HepG2 (cell line): ENCODE measurements around the gene GEMIN2. TPM values are rescaled to one million over a fixed set of nuclear protein-coding genes. Genes with fewer than 3 reads are reported as not detected.

Experiments
- FIP1L1 ChIP-seq: fragments of 200-400 bp; formaldehyde crosslinking; IDR thresholded peaks from 2 replicates; pipeline ENCODE4 v1.6.1; 2018; ENCODE audit warnings: low read depth, mild to moderate bottlenecking, low read length, moderate library complexity, borderline replicate concordance; ENCODE audit not compliant: insufficient read depth
- ZNF318 ChIP-seq: sonication (generic); formaldehyde crosslinking; IDR thresholded peaks from 2 replicates; pipeline ENCODE4 v1.4.0; 2020; ENCODE audit warnings: mild to moderate bottlenecking, missing genetic modification reagents
- ZNF510 ChIP-seq: sonication (generic); formaldehyde crosslinking; IDR thresholded peaks from 2 replicates; pipeline ENCODE4 v1.4.0; 2020; ENCODE audit warnings: low read depth, mild to moderate bottlenecking, missing genetic modification reagents
- ZNF713 ChIP-seq: sonication (generic); formaldehyde crosslinking; IDR thresholded peaks from 2 replicates; pipeline ENCODE4 v1.4.0; 2020; ENCODE audit warnings: mild to moderate bottlenecking, missing genetic modification reagents
- polyA plus RNA-seq, 8 experiments: library from polyadenylated mRNA; depleted of rRNA in 3 of 8; stranded (reverse) in 7 of 8; unstranded in 1 of 8; fragments of >200 nt; fragmentation: Illumina TruSeq in 4 of 8; extraction: Trizol in 4 of 8; gene quantifications; 2 replicates each; pipeline versions ENCODE4 v1.2.1 to v1.2.3, GENCODE V29; 2011 to 2016; ENCODE audit warnings: low read depth in 4 of 8, missing spikeins in 1 of 8, mixed read lengths in 1 of 8; ENCODE audit not compliant: insufficient read depth in 1 of 8
- total RNA-seq, 5 experiments: library from RNA; depleted of rRNA; stranded (reverse); fragments of >200 nt; fragmentation: Illumina TruSeq; extraction: Trizol; gene quantifications; 2 replicates each; pipeline ENCODE4 v1.2.3, GENCODE V29; 2016; ENCODE audit warnings: low read depth in 1 of 5
- TF ChIP-seq, protein P1 (sequence below): sonication (generic); formaldehyde crosslinking; IDR thresholded peaks from 2 replicates; pipeline ENCODE4 v1.5.0; 2020; ENCODE audit warnings: mild to moderate bottlenecking, missing genetic modification reagents, borderline replicate concordance
- TF ChIP-seq, protein P2 (sequence below), 2 experiments: sonication (generic) in 1 of 2; formaldehyde crosslinking in 1 of 2; IDR thresholded peaks; 2 replicates each; pipeline versions ENCODE4 v1.5.1 to v1.6.1; 2011 to 2020; ENCODE audit warnings: borderline replicate concordance in 1 of 2, low read depth in 1 of 2, low read length in 1 of 2, mild to moderate bottlenecking in 1 of 2, missing genetic modification reagents in 1 of 2, moderate library complexity in 1 of 2

GEMIN2 gene
- total and polyA plus RNA-seq, 2 of the 13 experiments (the other 11 are each of a cell fraction or from before 2014, with no cell fraction given) = 54.8 to 110 TPM

GRCh38 chr14:39145266-39145966 is 31.3 kb downstream of the GEMIN2 start (continued):
- TF ChIP-seq, protein P1, sequence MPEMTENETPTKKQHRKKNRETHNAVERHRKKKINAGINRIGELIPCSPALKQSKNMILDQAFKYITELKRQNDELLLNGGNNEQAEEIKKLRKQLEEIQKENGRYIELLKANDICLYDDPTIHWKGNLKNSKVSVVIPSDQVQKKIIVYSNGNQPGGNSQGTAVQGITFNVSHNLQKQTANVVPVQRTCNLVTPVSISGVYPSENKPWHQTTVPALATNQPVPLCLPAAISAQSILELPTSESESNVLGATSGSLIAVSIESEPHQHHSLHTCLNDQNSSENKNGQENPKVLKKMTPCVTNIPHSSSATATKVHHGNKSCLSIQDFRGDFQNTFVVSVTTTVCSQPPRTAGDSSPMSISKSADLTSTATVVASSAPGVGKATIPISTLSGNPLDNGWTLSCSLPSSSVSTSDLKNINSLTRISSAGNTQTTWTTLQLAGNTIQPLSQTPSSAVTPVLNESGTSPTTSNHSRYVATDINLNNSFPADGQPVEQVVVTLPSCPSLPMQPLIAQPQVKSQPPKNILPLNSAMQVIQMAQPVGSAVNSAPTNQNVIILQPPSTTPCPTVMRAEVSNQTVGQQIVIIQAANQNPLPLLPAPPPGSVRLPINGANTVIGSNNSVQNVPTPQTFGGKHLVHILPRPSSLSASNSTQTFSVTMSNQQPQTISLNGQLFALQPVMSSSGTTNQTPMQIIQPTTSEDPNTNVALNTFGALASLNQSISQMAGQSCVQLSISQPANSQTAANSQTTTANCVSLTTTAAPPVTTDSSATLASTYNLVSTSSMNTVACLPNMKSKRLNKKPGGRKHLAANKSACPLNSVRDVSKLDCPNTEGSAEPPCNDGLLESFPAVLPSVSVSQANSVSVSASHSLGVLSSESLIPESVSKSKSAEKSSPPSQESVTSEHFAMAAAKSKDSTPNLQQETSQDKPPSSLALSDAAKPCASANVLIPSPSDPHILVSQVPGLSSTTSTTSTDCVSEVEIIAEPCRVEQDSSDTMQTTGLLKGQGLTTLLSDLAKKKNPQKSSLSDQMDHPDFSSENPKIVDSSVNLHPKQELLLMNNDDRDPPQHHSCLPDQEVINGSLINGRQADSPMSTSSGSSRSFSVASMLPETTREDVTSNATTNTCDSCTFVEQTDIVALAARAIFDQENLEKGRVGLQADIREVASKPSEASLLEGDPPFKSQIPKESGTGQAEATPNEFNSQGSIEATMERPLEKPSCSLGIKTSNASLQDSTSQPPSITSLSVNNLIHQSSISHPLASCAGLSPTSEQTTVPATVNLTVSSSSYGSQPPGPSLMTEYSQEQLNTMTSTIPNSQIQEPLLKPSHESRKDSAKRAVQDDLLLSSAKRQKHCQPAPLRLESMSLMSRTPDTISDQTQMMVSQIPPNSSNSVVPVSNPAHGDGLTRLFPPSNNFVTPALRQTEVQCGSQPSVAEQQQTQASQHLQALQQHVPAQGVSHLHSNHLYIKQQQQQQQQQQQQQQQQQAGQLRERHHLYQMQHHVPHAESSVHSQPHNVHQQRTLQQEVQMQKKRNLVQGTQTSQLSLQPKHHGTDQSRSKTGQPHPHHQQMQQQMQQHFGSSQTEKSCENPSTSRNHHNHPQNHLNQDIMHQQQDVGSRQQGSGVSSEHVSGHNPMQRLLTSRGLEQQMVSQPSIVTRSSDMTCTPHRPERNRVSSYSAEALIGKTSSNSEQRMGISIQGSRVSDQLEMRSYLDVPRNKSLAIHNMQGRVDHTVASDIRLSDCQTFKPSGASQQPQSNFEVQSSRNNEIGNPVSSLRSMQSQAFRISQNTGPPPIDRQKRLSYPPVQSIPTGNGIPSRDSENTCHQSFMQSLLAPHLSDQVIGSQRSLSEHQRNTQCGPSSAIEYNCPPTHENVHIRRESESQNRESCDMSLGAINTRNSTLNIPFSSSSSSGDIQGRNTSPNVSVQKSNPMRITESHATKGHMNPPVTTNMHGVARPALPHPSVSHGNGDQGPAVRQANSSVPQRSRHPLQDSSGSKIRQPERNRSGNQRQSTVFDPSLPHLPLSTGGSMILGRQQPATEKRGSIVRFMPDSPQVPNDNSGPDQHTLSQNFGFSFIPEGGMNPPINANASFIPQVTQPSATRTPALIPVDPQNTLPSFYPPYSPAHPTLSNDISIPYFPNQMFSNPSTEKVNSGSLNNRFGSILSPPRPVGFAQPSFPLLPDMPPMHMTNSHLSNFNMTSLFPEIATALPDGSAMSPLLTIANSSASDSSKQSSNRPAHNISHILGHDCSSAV (CRISPR knock-in tag) = no peak; the same call in 1 of the 2 replicates
- TF ChIP-seq ZNF713 (CRISPR knock-in tag) = no peak
- TF ChIP-seq, protein P2, sequence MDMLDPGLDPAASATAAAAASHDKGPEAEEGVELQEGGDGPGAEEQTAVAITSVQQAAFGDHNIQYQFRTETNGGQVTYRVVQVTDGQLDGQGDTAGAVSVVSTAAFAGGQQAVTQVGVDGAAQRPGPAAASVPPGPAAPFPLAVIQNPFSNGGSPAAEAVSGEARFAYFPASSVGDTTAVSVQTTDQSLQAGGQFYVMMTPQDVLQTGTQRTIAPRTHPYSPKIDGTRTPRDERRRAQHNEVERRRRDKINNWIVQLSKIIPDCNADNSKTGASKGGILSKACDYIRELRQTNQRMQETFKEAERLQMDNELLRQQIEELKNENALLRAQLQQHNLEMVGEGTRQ (IDR thresholded peaks at IDR 0.05; ENCODE audit: low read depth, low read length) = no peak
- TF ChIP-seq, protein P2 (CRISPR knock-in tag; IDR thresholded peaks at IDR 0.05; ENCODE audit: borderline replicate concordance) = no peak
- TF ChIP-seq ZNF510 = 0 out of 2 replicates have a peak, but pooled peaks have one; percentile 55
- no peak for TF ChIP-seq FIP1L1
- TF ChIP-seq ZNF318 (CRISPR knock-in tag) = no peak
